ENCODE results near the gene ACTN2.

ACTN2 gene

DNA sequence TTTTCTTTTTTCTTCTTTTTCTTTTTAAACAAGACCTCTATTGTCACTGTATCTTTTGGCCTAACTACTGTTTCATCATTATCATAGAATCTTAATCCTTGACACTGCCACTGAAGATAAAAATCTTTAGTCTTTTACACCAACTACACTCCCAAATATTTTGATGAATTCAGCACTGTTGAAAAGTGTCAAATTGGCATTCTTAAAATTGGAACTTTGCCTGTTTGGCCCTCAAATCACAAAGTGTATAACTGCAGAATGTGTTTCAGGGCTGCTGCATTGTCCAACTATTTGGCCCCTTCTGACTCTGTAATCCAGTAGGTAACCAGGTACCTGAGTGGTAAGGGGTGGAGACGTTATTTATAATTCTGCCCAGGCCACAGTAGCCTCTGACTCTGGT is 34.3 kb downstream of the ACTN2 start:
- Histone ChIP-seq H3K4me1 (ENCODE audit: control insufficient read depth, insufficient read depth, low read length) (no peaks in the 10 kb centered on the region), H3K27me3 (ENCODE audit: control insufficient read depth, insufficient read depth, low read length) (no peaks in the 10 kb centered on the region), H3K9ac (ENCODE audit: low read depth, low read length) (no peak overlapping the region), H3K9me3 (ENCODE audit: control insufficient read depth, insufficient read depth, low read length) (no peaks in the 10 kb centered on the region), H3K4me3 (ENCODE audit: low read depth, low read length) (no peak overlapping the region), H3K36me3 (ENCODE audit: control insufficient read depth, insufficient read depth, low read length) (no peaks in the 10 kb centered on the region)

- Histone ChIP-seq H3K9me3 (ENCODE audit: control insufficient read depth, insufficient read depth, low read length) (no peaks in the 10 kb centered on the region), H3K9ac (ENCODE audit: low read depth, low read length) (no peak overlapping the region), H3K36me3 (ENCODE audit: control insufficient read depth, insufficient read depth, low read length) (no peaks in the 10 kb centered on the region), H3K4me3 (ENCODE audit: low read depth, low read length) (no peak overlapping the region), H3K27me3 (ENCODE audit: control insufficient read depth, insufficient read depth, low read length) (no peaks in the 10 kb centered on the region), H3K4me1 (ENCODE audit: control insufficient read depth, insufficient read depth, low read length) (peaks cover 2% of the 10 kb centered on the region)
Observed at GRCh38 chr1:236724049-236724448, 37.8 kb downstream of the ACTN2 start.

DNA sequence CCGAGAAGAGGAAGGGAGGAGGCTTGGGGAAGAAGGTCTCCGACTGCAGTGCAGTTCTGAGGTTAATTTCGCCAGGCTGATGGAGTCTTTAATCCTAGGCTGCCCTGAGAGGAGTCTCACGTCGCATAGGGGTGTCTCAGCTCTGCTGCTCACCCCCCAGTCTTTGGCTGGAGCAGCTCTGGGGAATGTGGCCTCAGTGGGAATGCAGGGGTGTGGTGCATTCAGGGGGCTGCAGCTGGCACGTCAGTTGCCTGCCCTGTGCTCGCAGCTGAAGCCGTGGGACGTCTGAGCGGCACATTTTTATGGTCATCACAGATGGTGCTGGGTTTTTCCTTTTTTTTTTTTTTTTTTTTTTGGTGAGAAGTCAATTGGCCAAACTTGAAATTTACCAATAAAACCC is 38.2 kb downstream of the ACTN2 start:
- H3K4me1 ChIP-seq (ENCODE audit: control insufficient read depth, insufficient read depth, low read length), result peaks cover 2% of the 10 kb centered on the region
- no peaks in the 10 kb centered on the region for H3K36me3 ChIP-seq (ENCODE audit: control insufficient read depth, insufficient read depth, low read length)
- no peaks in the 10 kb centered on the region for H3K27me3 ChIP-seq (ENCODE audit: control insufficient read depth, insufficient read depth, low read length)
- H3K9ac ChIP-seq (ENCODE audit: low read depth, low read length), result no peak overlapping the region
- H3K9me3 ChIP-seq (ENCODE audit: control insufficient read depth, insufficient read depth, low read length), result no peaks in the 10 kb centered on the region
- H3K4me3 ChIP-seq (ENCODE audit: low read depth, low read length), result no peak overlapping the region

DNA sequence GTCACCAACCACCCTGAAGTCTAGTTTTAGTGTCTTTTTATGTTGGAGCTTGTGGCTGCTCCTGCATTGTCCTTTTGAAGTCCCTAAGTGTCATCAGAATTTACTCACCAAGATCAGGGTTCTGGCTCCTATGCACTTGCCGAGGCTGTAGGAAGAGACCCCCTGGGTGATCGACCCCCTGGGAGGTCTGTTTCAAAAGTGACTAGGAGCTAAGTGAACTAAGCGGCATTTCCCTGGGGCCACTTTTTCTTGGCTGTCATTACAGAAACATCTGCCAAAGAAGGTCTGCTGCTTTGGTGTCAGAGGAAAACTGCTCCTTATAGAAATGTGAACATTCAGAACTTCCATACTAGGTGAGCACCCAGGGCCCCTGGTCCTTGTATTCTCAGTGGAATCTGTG is 39.4 kb downstream of the ACTN2 start:
- Histone ChIP-seq H3K9ac (ENCODE audit: low read depth, low read length) (no peak overlapping the region), H3K4me1 (ENCODE audit: control insufficient read depth, insufficient read depth, low read length) (peaks cover 2% of the 10 kb centered on the region), H3K27me3 (ENCODE audit: control insufficient read depth, insufficient read depth, low read length) (no peaks in the 10 kb centered on the region), H3K36me3 (ENCODE audit: control insufficient read depth, insufficient read depth, low read length) (no peaks in the 10 kb centered on the region), H3K9me3 (ENCODE audit: control insufficient read depth, insufficient read depth, low read length) (no peaks in the 10 kb centered on the region), H3K4me3 (ENCODE audit: low read depth, low read length) (no peak overlapping the region)

DNA sequence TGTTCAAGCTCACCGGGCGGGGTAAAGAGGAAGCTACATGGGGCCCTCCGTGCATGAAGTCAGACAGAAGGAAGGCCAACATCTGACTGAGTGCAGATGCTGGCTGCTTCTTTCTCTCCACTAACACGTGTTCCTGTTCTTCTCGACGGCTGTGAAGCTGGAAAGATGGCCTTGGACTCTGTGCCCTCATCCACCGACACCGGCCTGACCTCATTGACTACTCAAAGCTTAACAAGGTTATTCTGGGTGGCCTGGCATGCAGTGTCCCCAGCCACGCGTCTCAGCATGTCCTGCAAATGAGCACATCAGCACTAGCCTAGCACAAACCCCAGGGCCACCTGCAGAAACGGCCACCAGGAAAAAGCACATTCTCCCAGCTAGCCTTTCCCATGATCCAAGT is 41.2 kb downstream of the ACTN2 start:
- Histone ChIP-seq H3K4me1 (ENCODE audit: control insufficient read depth, insufficient read depth, low read length) (peaks cover 2% of the 10 kb centered on the region), H3K9ac (ENCODE audit: low read depth, low read length) (no peak overlapping the region), H3K9me3 (ENCODE audit: control insufficient read depth, insufficient read depth, low read length) (no peaks in the 10 kb centered on the region), H3K36me3 (ENCODE audit: control insufficient read depth, insufficient read depth, low read length) (no peaks in the 10 kb centered on the region), H3K27me3 (ENCODE audit: control insufficient read depth, insufficient read depth, low read length) (no peaks in the 10 kb centered on the region), H3K4me3 (ENCODE audit: low read depth, low read length) (no peak overlapping the region)

GRCh38 chr1:236728752-236729151 is 42.5 kb downstream of the ACTN2 start:
- Histone ChIP-seq H3K9me3 (ENCODE audit: control insufficient read depth, insufficient read depth, low read length) (no peaks in the 10 kb centered on the region), H3K36me3 (ENCODE audit: control insufficient read depth, insufficient read depth, low read length) (no peaks in the 10 kb centered on the region), H3K4me1 (ENCODE audit: control insufficient read depth, insufficient read depth, low read length) (peaks cover 2% of the 10 kb centered on the region), H3K9ac (ENCODE audit: low read depth, low read length) (no peak overlapping the region), H3K27me3 (ENCODE audit: control insufficient read depth, insufficient read depth, low read length) (no peaks in the 10 kb centered on the region), H3K4me3 (ENCODE audit: low read depth, low read length) (no peak overlapping the region)

DNA sequence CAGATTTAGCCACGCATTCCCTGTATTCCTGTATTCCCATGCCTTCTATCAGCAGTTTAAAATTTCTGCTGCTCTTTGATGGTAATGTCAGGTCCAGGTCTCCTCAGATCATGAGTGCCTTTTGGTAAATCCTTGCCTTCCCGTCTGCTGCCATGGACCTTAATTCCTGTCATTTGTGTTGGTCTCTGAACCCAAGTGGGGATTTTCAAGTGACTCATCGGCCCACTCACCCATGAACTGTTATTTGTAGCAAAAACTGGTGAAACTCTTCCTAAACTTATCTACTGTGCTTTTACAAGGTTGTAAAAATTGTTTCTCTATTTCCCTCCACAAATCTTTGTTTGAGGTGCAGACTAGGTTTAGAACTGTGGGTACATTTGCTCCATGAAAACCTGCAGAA is 47.4 kb downstream of the ACTN2 start:
- no peaks in the 10 kb centered on the region for H3K4me1 ChIP-seq (ENCODE audit: control insufficient read depth, insufficient read depth, low read length)
- H3K9me3 ChIP-seq (ENCODE audit: control insufficient read depth, insufficient read depth, low read length), result no peaks in the 10 kb centered on the region
- H3K36me3 ChIP-seq (ENCODE audit: control insufficient read depth, insufficient read depth, low read length), result no peaks in the 10 kb centered on the region
- H3K4me3 ChIP-seq (ENCODE audit: low read depth, low read length), result no peak overlapping the region
- H3K9ac ChIP-seq (ENCODE audit: low read depth, low read length), result no peak overlapping the region
- no peaks in the 10 kb centered on the region for H3K27me3 ChIP-seq (ENCODE audit: control insufficient read depth, insufficient read depth, low read length)

DNA sequence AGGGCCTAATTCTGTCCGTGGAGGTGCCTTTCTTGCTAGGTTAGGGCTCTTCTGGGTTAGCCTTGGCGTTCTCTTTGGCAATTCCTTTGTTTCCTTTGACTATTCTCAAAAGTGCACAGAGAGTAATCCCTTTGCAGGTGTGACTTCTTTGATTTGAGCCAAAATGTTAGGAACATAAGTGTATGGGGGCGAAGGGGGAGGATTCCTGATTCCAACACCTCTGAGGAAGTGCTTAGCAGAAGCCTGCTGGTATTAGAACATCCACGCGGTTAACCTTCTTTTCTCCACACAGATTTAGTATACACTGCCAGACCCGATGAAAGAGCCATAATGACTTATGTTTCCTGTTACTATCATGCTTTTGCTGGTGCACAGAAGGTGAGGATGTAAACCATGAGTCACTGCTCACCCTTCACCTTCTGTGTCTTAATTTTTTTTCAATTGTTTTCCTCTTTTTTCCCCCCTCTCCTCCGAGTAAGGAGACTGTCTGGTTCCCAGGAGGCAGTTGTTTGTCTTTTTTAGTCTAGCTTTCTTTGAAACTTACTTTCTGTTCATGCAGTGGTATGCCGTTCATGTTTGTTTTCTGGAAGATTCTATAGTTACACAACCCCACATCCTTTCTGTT is 48.0 kb downstream of the ACTN2 start:
- Histone ChIP-seq H3K36me3 (ENCODE audit: control insufficient read depth, insufficient read depth, low read length) (no peaks in the 10 kb centered on the region), H3K9ac (ENCODE audit: low read depth, low read length) (no peak overlapping the region), H3K27me3 (ENCODE audit: control insufficient read depth, insufficient read depth, low read length) (no peaks in the 10 kb centered on the region), H3K4me3 (ENCODE audit: low read depth, low read length) (no peak overlapping the region), H3K4me1 (ENCODE audit: control insufficient read depth, insufficient read depth, low read length) (no peaks in the 10 kb centered on the region), H3K9me3 (ENCODE audit: control insufficient read depth, insufficient read depth, low read length) (no peaks in the 10 kb centered on the region)

- Histone ChIP-seq H3K9ac (ENCODE audit: low read depth, low read length) (no peak overlapping the region), H3K4me1 (ENCODE audit: control insufficient read depth, insufficient read depth, low read length) (no peaks in the 10 kb centered on the region), H3K9me3 (ENCODE audit: control insufficient read depth, insufficient read depth, low read length) (no peaks in the 10 kb centered on the region), H3K27me3 (ENCODE audit: control insufficient read depth, insufficient read depth, low read length) (no peaks in the 10 kb centered on the region), H3K4me3 (ENCODE audit: low read depth, low read length) (no peak overlapping the region), H3K36me3 (ENCODE audit: control insufficient read depth, insufficient read depth, low read length) (no peaks in the 10 kb centered on the region)
Observed at GRCh38 chr1:236736761-236737160, 50.5 kb downstream of the ACTN2 start.

DNA sequence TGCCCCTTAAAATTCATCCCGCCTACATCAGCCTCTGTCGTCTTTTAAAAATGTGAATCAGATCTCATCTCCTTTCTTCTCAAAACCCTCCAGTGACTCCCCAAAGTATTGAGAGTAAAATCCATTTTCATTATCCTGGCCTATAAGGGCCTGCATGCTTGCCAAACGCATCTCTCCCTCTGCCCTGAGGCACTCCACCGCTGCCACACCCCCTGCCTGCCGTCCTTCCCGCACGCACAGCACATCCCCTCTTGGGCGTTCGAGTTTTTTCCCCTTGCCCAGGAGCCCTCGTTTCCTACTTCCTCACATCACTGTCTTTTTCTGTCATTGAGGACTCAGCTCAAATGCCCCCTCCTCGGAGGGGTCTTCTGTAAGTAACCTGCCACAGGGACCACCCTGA is 55.5 kb downstream of the ACTN2 start:
- Histone ChIP-seq H3K27me3 (ENCODE audit: control insufficient read depth, insufficient read depth, low read length) (no peaks in the 10 kb centered on the region), H3K4me3 (ENCODE audit: low read depth, low read length) (no peak overlapping the region), H3K9me3 (ENCODE audit: control insufficient read depth, insufficient read depth, low read length) (no peaks in the 10 kb centered on the region), H3K4me1 (ENCODE audit: control insufficient read depth, insufficient read depth, low read length) (no peaks in the 10 kb centered on the region), H3K9ac (ENCODE audit: low read depth, low read length) (no peak overlapping the region), H3K36me3 (ENCODE audit: control insufficient read depth, insufficient read depth, low read length) (no peaks in the 10 kb centered on the region)

DNA sequence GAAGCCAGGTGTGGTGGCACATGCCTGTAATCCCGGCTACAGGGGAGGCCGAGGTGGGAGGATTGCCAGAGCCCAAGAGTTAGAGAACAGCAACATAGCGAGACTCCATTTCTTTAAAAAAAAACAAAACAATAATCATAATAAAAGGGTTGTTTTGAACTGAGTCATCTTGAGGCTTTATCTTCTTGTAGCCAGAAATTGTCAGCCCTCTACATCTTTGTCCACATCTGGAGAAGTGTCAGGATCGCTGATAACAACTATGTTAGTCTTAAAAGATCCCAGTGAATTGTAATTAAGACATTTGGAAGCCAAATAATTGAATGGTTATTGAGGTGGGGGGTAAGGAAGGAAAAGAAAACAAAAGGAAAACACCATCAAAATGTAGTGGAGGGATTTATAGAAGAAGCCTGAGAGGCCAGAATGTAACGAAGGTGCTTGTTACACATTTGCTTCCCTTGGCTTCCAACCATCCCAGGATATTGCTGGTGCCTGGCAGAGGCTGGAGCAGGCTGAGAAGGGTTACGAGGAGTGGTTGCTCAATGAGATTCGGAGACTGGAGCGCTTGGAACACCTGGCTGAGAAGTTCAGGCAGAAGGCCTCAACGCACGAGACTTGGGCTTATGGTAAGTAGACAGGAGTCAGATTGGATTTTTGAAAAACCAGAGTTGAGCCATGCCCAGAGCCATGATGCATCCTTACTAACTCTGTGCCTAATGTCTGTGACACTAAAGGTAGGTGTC is 56.3 kb downstream of the ACTN2 start:
- Histone ChIP-seq H3K36me3 (ENCODE audit: control insufficient read depth, insufficient read depth, low read length) (no peaks in the 10 kb centered on the region), H3K4me3 (ENCODE audit: low read depth, low read length) (no peak overlapping the region), H3K4me1 (ENCODE audit: control insufficient read depth, insufficient read depth, low read length) (no peaks in the 10 kb centered on the region), H3K9ac (ENCODE audit: low read depth, low read length) (no peak overlapping the region), H3K27me3 (ENCODE audit: control insufficient read depth, insufficient read depth, low read length) (no peaks in the 10 kb centered on the region), H3K9me3 (ENCODE audit: control insufficient read depth, insufficient read depth, low read length) (no peaks in the 10 kb centered on the region)

- Histone ChIP-seq H3K36me3 (ENCODE audit: control insufficient read depth, insufficient read depth, low read length) (no peaks in the 10 kb centered on the region), H3K9ac (ENCODE audit: low read depth, low read length) (no peak overlapping the region), H3K27me3 (ENCODE audit: control insufficient read depth, insufficient read depth, low read length) (no peaks in the 10 kb centered on the region), H3K4me1 (ENCODE audit: control insufficient read depth, insufficient read depth, low read length) (no peaks in the 10 kb centered on the region), H3K9me3 (ENCODE audit: control insufficient read depth, insufficient read depth, low read length) (no peaks in the 10 kb centered on the region), H3K4me3 (ENCODE audit: low read depth, low read length) (no peak overlapping the region)
Observed at GRCh38 chr1:236744533-236744932, 58.2 kb downstream of the ACTN2 start.

Measured in iPS-15b (cell line).